Adrenal gland (tissue), 12 donors: ENCODE measurements around the gene PAX5. TPM values are rescaled to one million over a fixed set of nuclear protein-coding genes. Genes with fewer than 3 reads are reported as not detected.

ENCODE experiments used
- DNase-seq, 7 donors: peaks; one replicate each; pipeline ENCODE4 v3.0.0-alpha.2; 2019 to 2020
- H3K27ac ChIP-seq, 5 donors: fragments of 200-600 bp; sonication (generic) in 4 of 5; 1 replicate in 3 of 5; 2 replicates in 2 of 5; pipeline versions ENCODE4 v1.5.1 to v1.8.0; 2016 to 2020; ENCODE audit warnings: mild to moderate bottlenecking in 1 of 5
- H3K27me3 ChIP-seq: fragments of 200-600 bp; 2 replicates; pipeline ENCODE4 v1.8.0; 2021
- H3K36me3 ChIP-seq, 2 donors: fragments of 200-600 bp; replicated peaks in 1 of 2; 1 replicate in 1 of 2; 2 replicates in 1 of 2; pipeline versions ENCODE4 v1.5.1 to v1.8.0; 2018 to 2022
- H3K4me1 ChIP-seq, 2 donors: fragments of 200-600 bp; replicated peaks in 1 of 2; 1 replicate in 1 of 2; 2 replicates in 1 of 2; pipeline versions ENCODE4 v1.5.1 to v1.8.0; 2018 to 2021
- H3K4me3 ChIP-seq, 4 donors: fragments of 200-600 bp; sonication (generic) in 3 of 4; one replicate each; pipeline ENCODE4 v1.5.1; 2016 to 2018
- H3K9me3 ChIP-seq, 3 donors: fragments of 200-600 bp; sonication (generic) in 1 of 3; replicated peaks in 1 of 3; 1 replicate in 2 of 3; 2 replicates in 1 of 3; pipeline versions ENCODE4 v1.5.1 to v1.8.0; 2016 to 2021
- CTCF ChIP-seq, 6 experiments: fragments of 450-650 bp in 4 of 6; fragments of 200-600 bp in 2 of 6; sonication (generic) in 1 of 6; IDR thresholded peaks; 1 replicate in 5 of 6; 2 replicates in 1 of 6; pipeline versions ENCODE4 v1.5.1 to v1.8.0; 2016 to 2021; ENCODE audit warnings: antibody characterized with exemption in 6 of 6, mild to moderate bottlenecking in 2 of 6, moderate library complexity in 1 of 6
- POLR2A ChIP-seq, 2 donors: fragments of 450-650 bp; IDR thresholded peaks; one replicate each; pipeline ENCODE4 v1.6.1; 2017; ENCODE audit warnings: antibody characterized with exemption in 2 of 2, mild to moderate bottlenecking in 2 of 2, moderate library complexity in 1 of 2
- WGBS, 4 donors: extraction: QIAGEN DNeasy Blood & Tissue Kit in 2 of 4; methylation state at CpG; one replicate each; pipeline versions ENCODE4 v1.1.5 to v1.1.7; 2013 to 2017; 5-methylcytosine and 5-hydroxymethylcytosine counted together
- intact Hi-C, 2 donors: fragments of 100-400 bp; cut with DNase I; formaldehyde crosslinking; loops; one replicate each; pipeline versions ENCODE4 v1.14.1 to v1.15.0; 2022 to 2023
- polyA plus RNA-seq, 3 donors: library from polyadenylated mRNA; stranded (reverse); fragments of 200-250 nt in 2 of 3; fragments of 350-450 nt in 1 of 3; fragmentation: Illumina TruSeq in 1 of 3; extraction: RNeasy Lipid Tissue Mini Kit (QIAGEN cat#74804) in 1 of 3; gene quantifications; one replicate each; pipeline ENCODE4 v1.2.3, GENCODE V29; 2013 to 2014
- total RNA-seq, 9 donors: library from RNA; depleted of rRNA in 4 of 9; stranded (reverse); fragments of >200 nt in 4 of 9; fragments of 120-200 nt in 1 of 9; fragmentation: NEBNext Ultra II Directional in 1 of 9; extraction: Animal tissue kit (Norgen Biotek cat#: 25700) in 1 of 9; gene quantifications; one replicate each; pipeline versions ENCODE4 v1.1.0 to v1.2.4, GENCODE V29; 2013 to 2023
- donor health status: healthy with polysubstance abuse.
- donor health status: Bipolar disorder and iron deficiency.
- donor health status: DM: yes; HTN: yes; CAD: no.
- donor health status: DM: no; HTN: no; CAD: no.
- donor health status: DM: no; HTN: no; CAD: no.
- donor health status: DM: yes; HTN: yes; CAD: no.

The PAX5 gene
- total and polyA plus RNA-seq, 12 donors: under 0.01 to 0.22 (median 0.09) TPM; not detected in 6

GRCh38 chr9:36796671-36797419 lies 237.2 kb downstream of the PAX5 start:
- Histone ChIP-seq H3K4me1 (no peaks in the 10 kb centered on the region), H3K36me3 (no peaks in the 10 kb centered on the region), H3K27me3 (peaks cover 3% of the 10 kb centered on the region), H3K27ac (no peak overlapping the region), H3K4me3 (no peak overlapping the region), H3K9me3 (no peaks in the 10 kb centered on the region)
- intact Hi-C loops: no loop called here
- WGBS, 4 donors: 61 to 88% (median 72%) methylated on average over 5 of the region's 5 CpGs
- TF ChIP-seq CTCF (IDR thresholded peaks at IDR 0.05): no peak
- no peak for TF ChIP-seq POLR2A (IDR thresholded peaks at IDR 0.05)
- peak in 1 of 7 donors; percentile 13 for DNase-seq

- WGBS, 4 donors: 67 to 100% (median 78%) methylated on average over 1 to 5 of the region's 5 CpGs
- no peaks in the 10 kb centered on the region for H3K27me3 ChIP-seq
- TF ChIP-seq POLR2A (IDR thresholded peaks at IDR 0.05): no peak
- no peak for TF ChIP-seq CTCF (IDR thresholded peaks at IDR 0.05)
- H3K4me1 ChIP-seq: no peaks in the 10 kb centered on the region
- H3K9me3 ChIP-seq: no peaks in the 10 kb centered on the region
- no peak overlapping the region for H3K27ac ChIP-seq
- H3K4me3 ChIP-seq: no peak overlapping the region
- no peak for DNase-seq
- intact Hi-C loops: no loop called here
- H3K36me3 ChIP-seq: no peaks in the 10 kb centered on the region
Measured at GRCh38 chr9:36794461-36794860, 239.6 kb downstream of the PAX5 start.

GRCh38 chr9:36793277-36793676 lies 240.8 kb downstream of the PAX5 start:
- no peaks in the 10 kb centered on the region for H3K36me3 ChIP-seq

More at GRCh38 chr9:36793277-36793676, 240.8 kb downstream of the PAX5 start:
- DNase-seq: no peak
- intact Hi-C loops: no loop called here
- Histone ChIP-seq H3K27me3 (no peaks in the 10 kb centered on the region), H3K27ac (no peak overlapping the region), H3K4me3 (no peak overlapping the region), H3K9me3 (no peaks in the 10 kb centered on the region), H3K4me1 (no peaks in the 10 kb centered on the region)
- 70 to 80% (median 71%) methylated on average over 2 of the region's 2 CpGs for WGBS, 4 donors
- TF ChIP-seq POLR2A (IDR thresholded peaks at IDR 0.05) (no peak), CTCF (IDR thresholded peaks at IDR 0.05) (no peak)
